HK-2 (cell line): ENCODE measurements around the gene PMIS2.
"Not testable (repeated sequence)": the region's sequence is repeated elsewhere in the genome, so short reads cannot be mapped to it uniquely, and the experiment has no call there.

Source experiments
- DNase-seq: peaks from one replicate; pipeline ENCODE4 v3.0.0-alpha.2; 2018; ENCODE audit not compliant: unreplicated experiment

The PMIS2 gene

GRCh38 chr19:35590875-35591274, 4.9 kb downstream of the PMIS2 start:
- DNase-seq: no peak

GRCh38 chr19:35592226-35592625, 6.3 kb downstream of the PMIS2 start:
- peak; percentile 9 for DNase-seq

GRCh38 chr19:35595026-35595425, 9.1 kb downstream of the PMIS2 start:
- DNase-seq: not testable (repeated sequence)

- DNase-seq: no peak
These were observed 10.0 kb downstream of the PMIS2 start for GRCh38 chr19:35595928-35596327.

GRCh38 chr19:35596366-35596999, 10.5 kb downstream of the PMIS2 start:
- DNase-seq: no peak

GRCh38 chr19:35601971-35602370, 16.0 kb downstream of the PMIS2 start:
- DNase-seq: no peak

GRCh38 chr19:35604436-35604835, 18.5 kb downstream of the PMIS2 start:
- DNase-seq: not testable (repeated sequence)

GRCh38 chr19:35607170-35607569, 21.2 kb downstream of the PMIS2 start:
- not testable (repeated sequence) for DNase-seq

GRCh38 chr19:35607661-35608060, 21.7 kb downstream of the PMIS2 start:
- DNase-seq: no peak

- no peak for DNase-seq
These were observed 22.3 kb downstream of the PMIS2 start for GRCh38 chr19:35608251-35608650.

- DNase-seq: no peak
These were observed 23.9 kb downstream of the PMIS2 start for GRCh38 chr19:35609851-35610353.

GRCh38 chr19:35612224-35612558, 26.2 kb downstream of the PMIS2 start:
- DNase-seq: no peak

- DNase-seq: peak; percentile 94
These were observed 26.8 kb downstream of the PMIS2 start, which contains the start of gene HAUS5 for GRCh38 chr19:35612559-35613321. Gene HAUS5, plus strand, starts transcription at chr19:35612735. Its CDS starts 60 bp downstream, at chr19:35612795.

GRCh38 chr19:35613574-35613973, 27.6 kb downstream of the PMIS2 start:
- no peak for DNase-seq

GRCh38 chr19:35615036-35615435, 29.1 kb downstream of the PMIS2 start:
- no peak for DNase-seq

- no peak for DNase-seq
These were observed 32.9 kb downstream of the PMIS2 start for GRCh38 chr19:35618857-35619256.

- DNase-seq: no peak
These were observed 33.4 kb downstream of the PMIS2 start for GRCh38 chr19:35619290-35619923.

GRCh38 chr19:35620001-35620400, 34.0 kb downstream of the PMIS2 start:
- no peak for DNase-seq

GRCh38 chr19:35621708-35622107, 35.7 kb downstream of the PMIS2 start:
- no peak for DNase-seq

GRCh38 chr19:35622750-35623149, 36.8 kb downstream of the PMIS2 start:
- DNase-seq: no peak

GRCh38 chr19:35623327-35624010, 37.5 kb downstream of the PMIS2 start:
- no peak for DNase-seq

- no peak for DNase-seq
These were observed 42.2 kb downstream of the PMIS2 start for GRCh38 chr19:35628264-35628564.
